GM18511 (cell line): ENCODE measurements around the gene CDC40.
"Not testable (repeated sequence)": the region's sequence is repeated elsewhere in the genome, so short reads cannot be mapped to it uniquely, and the experiment has no call there.

Experiments
- ATAC-seq: cut with Tn5 transposase; IDR thresholded peaks from one replicate; pipeline ENCODE4 v1.9.1; 2021; ENCODE audit warnings: mild to moderate bottlenecking, moderate library complexity; ENCODE audit not compliant: unreplicated experiment

CDC40 gene

GRCh38 chr6:110266996-110267395 lies 86.8 kb downstream of the CDC40 start:
- ATAC-seq: no peak

DNA sequence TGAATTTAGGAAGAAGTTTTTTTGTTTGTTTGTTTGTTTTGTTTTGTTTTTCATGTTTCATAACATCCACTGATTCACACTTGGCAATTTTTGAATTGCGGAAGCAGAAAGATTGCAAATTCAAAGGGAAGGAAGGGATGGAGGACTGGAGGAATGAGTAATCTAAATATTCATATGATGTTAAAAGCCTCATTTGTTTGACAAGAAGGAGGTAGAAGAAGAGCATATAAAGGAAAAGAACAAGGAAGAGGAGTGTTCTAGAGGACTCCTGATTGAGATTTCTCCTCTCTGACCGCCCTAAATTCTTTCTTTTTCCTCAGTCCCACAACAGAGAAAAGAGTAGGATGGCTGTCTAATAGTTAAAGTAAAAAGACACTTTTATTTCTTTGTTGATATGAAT lies 89.4 kb downstream of the CDC40 start:
- no peak for ATAC-seq

- ATAC-seq: no peak
These were observed 89.9 kb downstream of the CDC40 start for GRCh38 chr6:110270165-110270564.

DNA sequence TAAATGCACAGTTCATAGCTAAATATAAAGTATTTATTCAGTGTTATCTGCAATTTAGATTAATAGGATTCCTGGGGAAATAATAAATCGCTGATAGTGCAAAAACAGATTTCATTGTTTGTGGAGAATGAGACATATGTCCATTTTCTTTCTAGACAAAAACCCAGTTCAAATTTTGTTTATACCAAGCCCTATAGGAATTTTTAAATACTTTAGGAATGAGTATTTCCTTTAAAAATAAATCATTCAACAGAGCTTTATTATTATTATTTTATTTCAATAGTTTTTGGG lies 91.5 kb downstream of the CDC40 start:
- no peak for ATAC-seq

GRCh38 chr6:110272781-110273180 lies 92.6 kb downstream of the CDC40 start:
- not testable (repeated sequence) for ATAC-seq

GRCh38 chr6:110277100-110277665 lies 97.0 kb downstream of the CDC40 start:
- no peak for ATAC-seq
